NOMO-1 (cell line): ENCODE measurements around the gene FURIN.
"Not testable (repeated sequence)": the region's sequence is repeated elsewhere in the genome, so short reads cannot be mapped to it uniquely, and the experiment has no call there.

Experiments
- DNase-seq, 2 experiments: peaks; one replicate each; lab custom pipeline; 2025; ENCODE audit not compliant: unreplicated experiment in 2 of 2; lab: John Stamatoyannopoulos, UW

Gene FURIN

GRCh38 chr15:90869601-90870353, 1.4 kb downstream of the FURIN start:
- peak in 1 of 2 experiments; percentile 34 for DNase-seq

GRCh38 chr15:90870354-90871138, 2.2 kb downstream of the FURIN start:
- DNase-seq, result no peak

GRCh38 chr15:90871139-90871715, 2.8 kb downstream of the FURIN start:
- no peak for DNase-seq

- no peak for DNase-seq
These were observed 3.5 kb downstream of the FURIN start for GRCh38 chr15:90871716-90872485.

GRCh38 chr15:90872486-90873184, 4.2 kb downstream of the FURIN start:
- no peak for DNase-seq

GRCh38 chr15:90873488-90873997, 5.2 kb downstream of the FURIN start:
- no peak for DNase-seq

GRCh38 chr15:90873998-90874605, 5.7 kb downstream of the FURIN start:
- DNase-seq, result peak in 1 of 2 experiments; percentile 22

- DNase-seq, result not testable (repeated sequence)
These were observed 6.6 kb downstream of the FURIN start for GRCh38 chr15:90874986-90875385.

- no peak for DNase-seq
These were observed 7.2 kb downstream of the FURIN start for GRCh38 chr15:90875549-90875981.

- no peak for DNase-seq
These were observed 7.7 kb downstream of the FURIN start for GRCh38 chr15:90876046-90876445.

- DNase-seq, result no peak
These were observed 8.3 kb downstream of the FURIN start for GRCh38 chr15:90876512-90877170.

- no peak for DNase-seq
These were observed 8.9 kb downstream of the FURIN start for GRCh38 chr15:90877315-90877714.

- DNase-seq, result no peak
These were observed 9.6 kb downstream of the FURIN start for GRCh38 chr15:90877996-90878395.

- no peak for DNase-seq
These were observed 10.3 kb downstream of the FURIN start for GRCh38 chr15:90878660-90879059.

GRCh38 chr15:90879730-90880366, 11.5 kb downstream of the FURIN start:
- DNase-seq, result no peak

GRCh38 chr15:90880381-90881145, 12.2 kb downstream of the FURIN start:
- no peak for DNase-seq

- DNase-seq, result no peak
These were observed 13.0 kb downstream of the FURIN start for GRCh38 chr15:90881181-90881977.
